PC-3 (cell line): Measurements from ENCODE around the gene TMED1. TPM values are rescaled to one million over a fixed set of nuclear protein-coding genes. Genes with fewer than 3 reads are reported as not detected.
"Not testable (repeated sequence)": the region's sequence is repeated elsewhere in the genome, so short reads cannot be mapped to it uniquely, and the experiment has no call there.

Experiments
- ATAC-seq: fragments of 200-7000 bp; cut with Tn5 transposase; 2 replicates; pipeline ENCODE4 v1.9.1; 2020; ENCODE audit warnings: mild to moderate bottlenecking, moderate library complexity
- BruUV-seq: library from RNA; stranded (reverse); fragments of 400-500 nt; replicated peaks from 2 replicates; lab custom pipeline; 2021; lab: Mats Ljungman, UMichigan
- CTCF ChIA-PET: fragments of 300-600 bp; sonication (Branson Sonifier 250); formaldehyde crosslinking; loops from one replicate; lab custom pipeline; 2022; ENCODE audit warnings: antibody characterized with exemption; lab: Charles Lee
- POLR2A ChIA-PET: fragments of 300-600 bp; sonication (Branson Sonifier 250); formaldehyde crosslinking; loops from one replicate; lab custom pipeline; 2022; ENCODE audit warnings: antibody characterized with exemption; ENCODE audit not compliant: unreplicated experiment; lab: Charles Lee
- DNase-seq: peaks from one replicate; pipeline ENCODE4 v3.0.0-alpha.2; 2015
- H2AFZ ChIP-seq: fragments of 300-600 bp; sonication (generic); 2 replicates; pipeline ENCODE4 v1.6.0; 2016; ENCODE audit warnings: antibody characterized with exemption, low read length
- H3F3A ChIP-seq: fragments of 300-600 bp; sonication (generic); one replicate; pipeline ENCODE4 v1.6.0; 2017; ENCODE audit warnings: antibody characterized with exemption, low read length, control low read depth, mild to moderate bottlenecking; ENCODE audit not compliant: unreplicated experiment
- H3K27ac ChIP-seq: fragments of 300-600 bp; sonication (generic); 2 replicates; pipeline ENCODE4 v1.5.1; 2016; ENCODE audit warnings: mild to moderate bottlenecking, low read length
- H3K27me3 ChIP-seq: fragments of 300-600 bp; sonication (generic); 2 replicates; pipeline ENCODE4 v1.6.1; 2016; ENCODE audit warnings: low read length, mixed read lengths
- H3K36me3 ChIP-seq: fragments of 300-600 bp; sonication (generic); 2 replicates; pipeline ENCODE4 v1.6.1; 2016; ENCODE audit warnings: low read depth, mixed run types, low read length, mixed read lengths
- H3K4me1 ChIP-seq: fragments of 300-600 bp; sonication (generic); 2 replicates; pipeline ENCODE4 v1.5.1; 2016; ENCODE audit warnings: low read length; ENCODE audit not compliant: insufficient read depth
- H3K4me2 ChIP-seq: fragments of 300-600 bp; sonication (generic); 2 replicates; pipeline ENCODE4 v1.6.0; 2016; ENCODE audit warnings: low read length
- H3K4me3 ChIP-seq: fragments of 300-600 bp; sonication (generic); 2 replicates; pipeline ENCODE4 v1.5.1; 2016; ENCODE audit warnings: mild to moderate bottlenecking, low read length, mixed read lengths
- H3K79me2 ChIP-seq: fragments of 300-600 bp; sonication (generic); 2 replicates; pipeline ENCODE4 v1.6.1; 2017; ENCODE audit warnings: low read length, mixed read lengths
- H3K9ac ChIP-seq: fragments of 300-600 bp; sonication (generic); 2 replicates; pipeline ENCODE4 v1.6.0; 2016; ENCODE audit warnings: mild to moderate bottlenecking, low read length
- H3K9me2 ChIP-seq: fragments of 300-600 bp; sonication (generic); replicated peaks from 2 replicates; pipeline ENCODE4 v1.6.1; 2016; ENCODE audit warnings: mixed run types, low read length, mixed read lengths
- H3K9me3 ChIP-seq: fragments of 300-600 bp; sonication (generic); 2 replicates; pipeline ENCODE4 v1.6.1; 2016; ENCODE audit warnings: low read length, mixed read lengths
- H4K20me1 ChIP-seq: fragments of 300-600 bp; sonication (generic); 2 replicates; pipeline ENCODE4 v1.6.1; 2016; ENCODE audit warnings: low read length, mixed read lengths
- EZH2 ChIP-seq: fragments of 300-600 bp; sonication (generic); IDR thresholded peaks from one replicate; pipeline ENCODE4 v1.6.1; 2017; ENCODE audit warnings: antibody characterized with exemption, mild to moderate bottlenecking, low read length; ENCODE audit not compliant: unreplicated experiment
- EZH2phosphoT487 ChIP-seq: fragments of 300-600 bp; sonication (generic); IDR thresholded peaks from 2 replicates; pipeline ENCODE4 v1.6.1; 2018; ENCODE audit warnings: mild to moderate bottlenecking, antibody characterized with exemption, low read length, borderline replicate concordance
- intact Hi-C: fragments of 100-400 bp; cut with micrococcal nuclease; formaldehyde crosslinking; loops from 2 replicates; pipeline ENCODE4 v1.9.0; 2023
- total RNA-seq: library from RNA; depleted of rRNA; stranded (reverse); fragments of >200 nt; gene quantifications from 2 replicates; pipeline ENCODE4 v1.2.3, GENCODE V29; 2014
- TF ChIP-seq, protein P1 (sequence below): fragments of 300-600 bp; sonication (generic); conservative IDR thresholded peaks from 2 replicates; pipeline ENCODE4 v1.5.1; 2017; ENCODE audit warnings: antibody characterized with exemption, low read depth, mild to moderate bottlenecking, low read length

TMED1 gene
- total RNA-seq, 1 experiment from 2014 or later: 81.2 TPM

DNA sequence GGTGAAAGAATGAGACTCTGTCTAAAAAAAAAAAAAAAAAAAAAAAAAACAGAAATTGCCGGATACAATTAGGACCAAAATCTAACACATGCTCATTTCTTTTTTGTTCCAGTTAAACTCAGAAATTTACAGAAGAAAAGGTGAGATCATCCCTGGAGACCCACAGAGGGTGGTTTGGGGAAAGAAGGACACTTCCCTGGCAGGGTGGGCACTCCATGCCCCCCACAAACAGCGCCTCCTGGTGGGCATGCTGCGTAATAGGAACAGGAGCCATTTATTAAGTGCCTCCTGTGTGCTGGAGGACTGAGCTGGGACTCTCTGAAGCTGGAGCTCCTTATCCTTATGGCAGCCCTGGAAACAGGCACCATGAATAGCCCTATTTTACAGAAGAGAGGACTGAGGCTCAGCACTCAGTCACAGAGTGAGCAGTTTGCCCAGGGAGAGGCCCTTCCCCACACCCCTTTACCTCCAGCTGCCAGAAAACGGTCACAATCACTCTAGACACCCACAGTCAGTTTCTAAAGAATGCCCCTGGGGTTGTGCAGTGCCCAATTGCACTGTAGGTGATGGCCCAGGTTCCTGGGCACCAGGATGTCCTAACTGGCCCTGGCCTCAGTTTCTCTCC, 22.3 kb upstream of the TMED1 start:
- Histone ChIP-seq H3K4me2 (no peak overlapping the region), H3K27me3 (no peaks in the 10 kb centered on the region), H2AFZ (no peak overlapping the region), H3K9ac (no peak overlapping the region), H3K4me3 (no peak overlapping the region), H4K20me1 (no peaks in the 10 kb centered on the region), H3K79me2 (no peaks in the 10 kb centered on the region), H3K36me3 (no peaks in the 10 kb centered on the region), H3K27ac (no peak overlapping the region), H3F3A (no peaks in the 10 kb centered on the region), H3K9me2 (no peaks in the 10 kb centered on the region), H3K9me3 (no peaks in the 10 kb centered on the region), H3K4me1 (no peaks in the 10 kb centered on the region)
- ChIA-PET CTCF (interaction anchor here (0.5 to 1.8 kb wide), 7 partner anchors 9 to 157 kb away, joined by 3 to 23 read pairs (median 7); partner anchors contain the start of genes DNM2, QTRT1 and TMED1), POLR2A (no interaction called here)
- TF ChIP-seq, protein P1, sequence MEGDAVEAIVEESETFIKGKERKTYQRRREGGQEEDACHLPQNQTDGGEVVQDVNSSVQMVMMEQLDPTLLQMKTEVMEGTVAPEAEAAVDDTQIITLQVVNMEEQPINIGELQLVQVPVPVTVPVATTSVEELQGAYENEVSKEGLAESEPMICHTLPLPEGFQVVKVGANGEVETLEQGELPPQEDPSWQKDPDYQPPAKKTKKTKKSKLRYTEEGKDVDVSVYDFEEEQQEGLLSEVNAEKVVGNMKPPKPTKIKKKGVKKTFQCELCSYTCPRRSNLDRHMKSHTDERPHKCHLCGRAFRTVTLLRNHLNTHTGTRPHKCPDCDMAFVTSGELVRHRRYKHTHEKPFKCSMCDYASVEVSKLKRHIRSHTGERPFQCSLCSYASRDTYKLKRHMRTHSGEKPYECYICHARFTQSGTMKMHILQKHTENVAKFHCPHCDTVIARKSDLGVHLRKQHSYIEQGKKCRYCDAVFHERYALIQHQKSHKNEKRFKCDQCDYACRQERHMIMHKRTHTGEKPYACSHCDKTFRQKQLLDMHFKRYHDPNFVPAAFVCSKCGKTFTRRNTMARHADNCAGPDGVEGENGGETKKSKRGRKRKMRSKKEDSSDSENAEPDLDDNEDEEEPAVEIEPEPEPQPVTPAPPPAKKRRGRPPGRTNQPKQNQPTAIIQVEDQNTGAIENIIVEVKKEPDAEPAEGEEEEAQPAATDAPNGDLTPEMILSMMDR: peak; percentile 97
- TF ChIP-seq EZH2phosphoT487: no peak
- intact Hi-C loops: no loop called here
- BruUV-seq: no TSS peak
- ATAC-seq (no peak), DNase-seq (peak; percentile 42)

DNA sequence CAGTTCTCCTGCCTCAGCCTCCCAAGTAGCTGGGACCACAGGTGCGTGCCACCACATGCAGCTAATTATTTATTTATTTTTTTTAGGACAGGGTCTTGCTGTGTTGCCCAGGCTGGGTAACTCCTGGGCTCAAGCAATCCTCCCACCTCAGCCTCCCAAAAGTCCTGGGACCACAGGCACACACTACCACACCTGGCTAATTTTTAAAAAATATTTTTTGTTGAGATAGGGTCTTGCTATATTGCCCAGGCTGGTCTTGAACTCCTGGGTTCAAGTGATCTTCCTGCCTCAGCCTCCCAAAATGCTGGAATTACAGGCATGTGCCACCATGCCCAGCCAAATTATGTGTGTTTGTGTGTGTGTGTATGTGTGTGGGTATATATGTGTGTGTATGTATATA, 20.9 kb upstream of the TMED1 start:
- ATAC-seq, intact Hi-C loops, H4K20me1 ChIP-seq, H3K4me2 ChIP-seq, H3F3A ChIP-seq, H2AFZ ChIP-seq, H3K9me3 ChIP-seq, H3K4me1 ChIP-seq, H3K4me3 ChIP-seq, H3K9ac ChIP-seq, H3K79me2 ChIP-seq, H3K9me2 ChIP-seq, H3K27me3 ChIP-seq, H3K36me3 ChIP-seq, DNase-seq, CTCF ChIA-PET, BruUV-seq, H3K27ac ChIP-seq, POLR2A ChIA-PET: not testable (repeated sequence)

DNA sequence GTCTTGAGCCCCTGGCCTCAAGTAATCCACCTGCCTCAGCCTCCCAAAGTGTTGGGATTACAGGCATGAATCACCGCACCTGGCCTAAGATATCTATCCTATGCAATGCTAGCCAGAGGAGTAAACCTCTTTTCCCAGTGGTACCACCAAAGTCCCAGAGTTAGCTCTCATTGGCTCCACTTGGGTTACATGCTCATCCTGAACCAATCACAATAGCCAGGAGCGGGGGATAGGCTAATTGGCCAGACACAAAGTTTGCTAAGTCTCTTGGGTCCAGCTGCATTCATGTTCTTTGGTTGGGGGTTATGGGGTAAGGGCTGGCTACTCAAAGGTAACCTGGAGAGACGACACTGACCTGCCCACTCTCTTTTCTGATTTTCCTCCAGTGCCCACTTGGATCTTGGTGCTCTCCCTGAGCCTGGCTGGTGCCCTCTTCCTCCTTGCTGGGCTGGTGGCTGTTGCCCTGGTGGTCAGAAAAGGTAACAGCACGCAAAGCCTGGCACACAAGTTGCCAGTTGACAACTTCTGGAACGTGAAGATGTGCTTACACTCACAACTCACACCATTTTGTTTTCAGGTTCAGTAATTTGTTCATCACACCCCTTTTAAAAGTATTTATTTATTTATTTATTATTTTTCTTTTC, 20.0 kb upstream of the TMED1 start:
- no TSS peak for BruUV-seq
- Histone ChIP-seq H3F3A (no peaks in the 10 kb centered on the region), H3K27ac (no peak overlapping the region), H3K27me3 (no peaks in the 10 kb centered on the region), H3K9me3 (no peaks in the 10 kb centered on the region), H3K36me3 (no peaks in the 10 kb centered on the region), H4K20me1 (no peaks in the 10 kb centered on the region), H2AFZ (no peak overlapping the region), H3K9ac (no peak overlapping the region), H3K9me2 (no peaks in the 10 kb centered on the region), H3K4me2 (no peak overlapping the region), H3K79me2 (no peaks in the 10 kb centered on the region), H3K4me1 (no peaks in the 10 kb centered on the region), H3K4me3 (no peak overlapping the region)
- peak; percentile 62 for DNase-seq
- ChIA-PET CTCF (no interaction called here), POLR2A (no interaction called here)
- TF ChIP-seq, protein P1: peak; percentile 74
- TF ChIP-seq EZH2 (no peak), EZH2phosphoT487 (no peak)
- intact Hi-C loops: no loop called here
- ATAC-seq: peak; percentile 60
